Dermis microvascular lymphatic vessel endothelial cell (primary cell): Measurements from ENCODE around the gene PTGES. TPM values are rescaled to one million over a fixed set of nuclear protein-coding genes. Genes with fewer than 3 reads are reported as not detected.
A peak's percentile ranks its signal among the peaks of the same experiment; 100 is the strongest.

Experiments used
- DNase-seq, 2 donors: peaks; one replicate each; pipeline versions ENCODE4 v3.0.0 to v3.0.0-alpha.2; 2010; ENCODE audit warnings: low read depth in 2 of 2
- total RNA-seq: library from RNA; depleted of rRNA; stranded (reverse); fragments of >200 nt; gene quantifications from 2 replicates; pipeline ENCODE4 v1.2.1, GENCODE V29; 2014

PTGES gene
- total RNA-seq, 1 donor from 2014 or later: 0.26 TPM

DNA sequence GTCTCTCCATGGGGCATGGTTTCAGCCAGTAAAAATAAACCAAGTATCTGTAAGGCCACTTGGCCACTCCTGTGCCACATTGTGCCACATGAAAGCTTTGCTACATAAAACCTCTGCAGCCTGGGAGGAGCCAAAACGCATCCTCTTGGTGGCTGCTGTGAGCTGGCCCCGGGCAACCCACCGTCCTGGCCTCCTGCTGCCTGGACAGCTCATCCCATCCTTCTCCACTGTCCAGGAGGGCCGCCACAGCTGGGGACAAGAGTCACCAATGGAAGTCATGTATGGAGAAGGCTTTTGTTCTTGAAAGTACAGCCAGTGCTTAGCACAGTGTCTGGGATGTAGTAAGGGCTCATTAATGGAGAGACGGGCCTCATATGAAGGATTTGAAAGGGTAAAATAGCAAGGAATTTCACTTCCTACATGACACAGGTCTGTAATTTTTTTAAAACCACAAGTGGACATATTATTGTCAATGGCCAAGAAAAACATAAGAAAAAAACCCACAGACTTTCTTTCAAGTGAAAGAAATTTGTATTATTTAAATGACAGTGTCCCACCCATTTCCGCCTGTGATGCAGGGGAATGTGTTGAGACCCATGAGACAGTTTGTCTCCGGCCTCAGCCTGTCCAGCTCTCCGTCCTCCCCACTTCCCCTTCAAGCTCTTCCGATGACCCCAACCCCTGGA is 6.6 kb downstream of the PTGES start:
- DNase-seq: no peak

DNA sequence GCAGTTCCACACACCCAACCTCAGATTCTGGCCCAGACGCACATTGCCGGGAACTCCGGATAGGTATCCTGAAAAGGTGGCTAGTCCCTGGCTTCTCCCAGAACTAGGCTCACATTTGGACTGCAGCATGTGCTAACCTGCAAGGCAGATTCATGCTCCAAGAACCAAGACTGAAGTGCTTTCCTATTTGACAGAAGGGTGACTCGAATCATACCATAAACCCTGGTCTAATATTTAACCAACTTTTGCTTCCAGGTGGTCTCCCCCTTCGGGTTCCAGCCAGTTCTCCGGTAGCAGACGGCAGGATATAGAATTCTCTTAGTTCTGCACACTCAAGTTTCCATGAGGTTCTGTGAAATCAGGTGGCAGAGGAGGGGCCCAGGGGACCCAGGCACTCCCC is 7.6 kb downstream of the PTGES start:
- no peak for DNase-seq

DNA sequence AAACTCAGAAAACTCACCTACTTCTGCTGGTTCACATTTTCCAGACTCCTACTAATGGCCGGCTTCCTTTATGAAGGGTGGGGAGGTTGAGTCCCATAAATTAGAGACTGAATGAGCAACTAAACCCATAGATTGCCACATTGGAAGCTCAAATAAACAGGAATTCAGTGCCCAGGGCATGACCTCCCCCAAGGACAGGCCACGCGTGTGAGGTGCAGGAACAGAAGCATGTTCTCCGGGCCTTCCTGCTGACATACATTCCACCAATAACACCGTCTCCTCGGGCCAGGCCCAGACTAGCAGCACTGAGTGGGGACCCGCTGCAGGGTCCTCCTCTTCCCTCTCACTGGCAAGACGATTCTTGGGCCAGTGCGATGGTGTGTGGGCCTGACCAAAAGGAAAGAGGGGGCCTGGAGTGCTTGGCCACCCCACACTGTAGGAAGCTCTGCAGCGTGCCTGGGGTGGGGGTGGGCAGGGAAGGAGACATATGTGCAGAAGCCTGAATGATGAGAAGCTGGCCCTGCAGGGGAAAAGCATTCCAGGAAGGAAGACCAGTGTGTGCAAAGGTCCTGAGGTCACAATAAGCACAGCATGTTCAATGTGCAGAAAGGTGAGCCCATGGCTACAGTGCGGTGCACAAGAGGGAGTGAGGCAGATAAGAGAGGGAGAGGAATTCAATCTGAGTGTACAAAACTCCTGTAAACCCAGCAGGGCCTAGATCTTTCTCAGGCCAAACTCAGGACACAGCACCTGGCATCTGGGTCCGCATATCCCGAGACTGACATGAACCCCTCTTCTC is 12.0 kb downstream of the PTGES start:
- no peak for DNase-seq

DNA sequence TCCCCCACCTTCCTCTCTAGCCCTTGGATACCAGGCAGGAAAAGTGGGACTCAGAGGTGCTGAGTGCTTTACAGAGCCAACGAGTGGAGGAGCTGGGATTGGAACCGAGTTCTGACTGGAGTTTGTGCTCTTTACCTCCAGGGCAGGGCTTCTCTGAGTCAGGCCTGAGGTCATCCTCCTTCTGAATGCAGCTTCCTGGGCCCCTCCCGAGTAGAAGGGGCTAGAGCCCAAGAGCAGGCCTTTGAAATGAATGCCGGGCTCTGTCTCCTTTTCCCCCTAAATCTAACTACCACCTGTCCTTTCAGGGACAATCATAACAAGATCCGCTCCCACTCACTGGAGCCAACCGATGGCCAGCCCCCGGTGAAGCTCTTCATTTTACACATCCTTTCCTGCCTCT is 12.7 kb downstream of the PTGES start:
- DNase-seq: no peak

DNA sequence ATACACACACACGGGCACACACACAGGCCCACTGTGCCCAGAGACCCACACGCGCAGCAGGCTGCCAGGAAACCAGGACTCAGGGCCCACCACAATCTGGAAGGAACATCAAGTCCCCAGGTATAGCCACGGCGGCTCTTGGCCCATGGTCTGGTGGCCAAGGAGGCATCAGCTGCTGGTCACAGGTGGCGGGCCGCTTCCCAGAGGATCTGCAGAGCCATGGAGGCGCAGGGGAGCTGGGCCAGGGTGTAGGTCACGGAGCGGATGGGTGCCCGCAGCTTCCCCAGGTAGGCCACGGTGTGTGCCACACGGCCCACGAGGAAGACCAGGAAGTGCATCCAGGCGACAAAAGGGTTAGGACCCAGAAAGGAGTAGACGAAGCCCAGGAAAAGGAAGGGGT is 13.4 kb downstream of the PTGES start:
- no peak for DNase-seq

DNA sequence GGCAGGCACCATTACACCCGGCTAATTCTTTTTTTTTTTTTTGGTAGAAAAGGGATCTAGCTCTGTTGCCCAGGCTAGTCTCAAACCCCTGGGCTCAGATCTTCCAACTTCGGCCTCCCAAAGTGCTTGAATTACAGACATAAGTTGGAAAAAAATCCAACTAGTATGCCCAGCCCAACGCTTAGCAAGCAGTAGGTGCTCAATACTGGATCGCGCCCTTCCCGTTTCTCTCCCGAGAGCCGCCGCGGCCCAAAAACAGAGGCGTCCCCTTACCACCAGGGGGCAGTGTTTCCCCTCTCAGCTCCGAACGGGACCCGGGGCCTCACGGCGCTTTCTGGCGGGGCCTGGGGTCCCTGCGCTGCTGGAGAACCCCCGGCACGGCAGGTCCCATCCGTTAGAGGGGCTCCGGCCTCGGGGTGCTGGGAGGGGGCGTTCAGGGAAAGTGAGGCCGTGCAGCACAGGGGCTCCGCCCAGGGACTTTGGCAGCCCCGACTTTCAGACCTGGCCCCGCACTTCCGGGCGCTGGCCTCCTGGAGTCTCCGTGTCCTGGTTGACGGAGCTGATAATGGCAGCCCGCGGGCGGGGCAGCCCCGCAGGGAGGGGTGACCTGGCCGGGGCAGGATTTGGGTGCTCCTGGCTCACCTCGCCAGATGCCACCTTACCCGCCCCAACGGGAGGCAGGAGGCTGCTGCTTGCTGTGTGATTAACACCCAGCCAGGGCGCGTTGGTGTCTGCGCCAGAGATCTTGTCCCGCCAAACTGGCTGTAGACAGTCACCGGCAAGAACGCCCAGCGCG is 15.2 kb downstream of the PTGES start:
- peak; percentile 25 to 57 for DNase-seq

DNA sequence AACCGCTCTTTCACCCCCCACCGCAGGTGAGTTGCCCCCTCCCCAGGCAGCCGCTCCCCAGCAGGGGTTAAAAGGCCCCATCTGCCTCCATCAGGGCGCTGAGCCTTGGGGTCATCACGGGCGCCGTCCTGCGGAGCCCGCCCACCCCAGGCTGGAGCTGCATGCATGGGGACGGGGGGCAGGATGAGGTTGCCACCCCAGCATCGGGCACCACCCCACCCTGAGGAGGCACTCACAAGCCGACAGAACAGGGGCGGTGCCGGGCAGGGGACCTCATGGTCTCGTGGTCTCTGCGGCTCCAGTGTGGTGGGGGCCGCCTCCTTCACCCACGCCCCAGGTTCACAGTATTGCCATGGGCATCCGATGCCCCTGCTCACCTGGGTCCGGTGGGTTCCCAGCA is 16.5 kb downstream of the PTGES start:
- no peak for DNase-seq

DNA sequence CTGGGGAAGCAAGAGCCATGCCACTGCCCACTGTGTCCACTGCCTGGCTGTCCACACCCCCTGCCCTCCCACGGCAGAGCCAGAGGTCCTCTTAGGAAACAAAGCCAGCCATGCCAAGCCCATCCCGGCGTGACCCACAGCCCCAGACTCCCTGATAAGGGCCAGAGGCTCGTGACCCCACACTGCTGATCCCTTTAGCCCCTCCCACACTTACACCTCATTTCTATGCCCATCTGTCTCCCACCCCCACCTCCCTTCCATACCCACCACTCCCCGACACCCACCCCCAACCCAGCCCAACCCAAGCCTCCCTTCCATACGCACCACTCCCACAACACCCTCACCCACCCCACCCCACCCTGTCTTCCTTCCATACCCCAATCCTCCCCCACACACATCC is 17.3 kb downstream of the PTGES start:
- DNase-seq: no peak

DNA sequence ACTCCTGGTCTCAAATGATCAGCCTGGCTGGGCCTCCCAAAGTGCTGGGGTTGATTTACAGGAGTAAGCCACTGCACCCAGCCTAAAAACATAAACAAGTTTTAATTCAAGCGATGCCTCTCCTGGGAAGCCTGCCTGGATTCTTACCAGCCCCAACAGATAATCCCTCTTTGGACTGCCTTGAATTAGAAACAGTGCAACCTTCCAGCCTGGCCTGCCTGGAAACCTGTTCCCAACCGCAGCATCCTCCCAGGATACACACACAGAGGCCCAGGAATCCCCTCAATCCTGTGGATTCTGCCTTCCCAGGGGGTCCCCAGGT is 19.2 kb downstream of the PTGES start:
- DNase-seq: no peak

DNA sequence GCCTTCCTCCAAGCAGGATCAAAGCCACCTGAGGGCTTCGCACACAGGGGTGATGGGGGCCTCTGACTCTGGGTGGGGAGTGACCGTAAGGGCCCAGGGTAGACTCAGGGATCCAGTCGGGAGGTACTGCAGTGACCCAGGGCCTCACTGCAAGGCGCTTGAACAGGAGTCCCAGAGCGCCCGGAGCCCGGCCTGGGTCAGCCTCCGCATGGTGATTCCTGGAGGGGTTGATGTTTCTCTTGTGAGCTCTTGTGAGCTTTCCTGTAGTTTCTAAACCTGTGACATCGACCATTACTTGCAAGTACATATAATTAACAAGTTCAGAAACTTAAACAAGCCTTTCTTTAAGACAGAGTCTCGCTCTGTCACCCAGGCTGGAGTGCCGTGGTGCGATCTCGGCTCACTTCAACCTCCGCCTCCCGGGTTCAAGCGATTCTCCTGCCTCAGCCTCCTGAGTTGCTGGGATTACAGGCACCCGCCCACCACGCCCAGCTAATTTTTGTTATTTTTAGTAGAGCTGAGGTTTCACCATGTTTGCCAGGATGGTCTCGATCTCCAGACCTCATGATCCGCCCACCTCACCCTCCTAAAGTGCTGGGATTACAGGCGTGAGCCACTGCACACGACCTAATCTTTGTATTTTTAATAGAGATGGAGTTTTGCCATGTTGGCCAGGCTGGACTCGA is 19.8 kb downstream of the PTGES start:
- DNase-seq: no peak

DNA sequence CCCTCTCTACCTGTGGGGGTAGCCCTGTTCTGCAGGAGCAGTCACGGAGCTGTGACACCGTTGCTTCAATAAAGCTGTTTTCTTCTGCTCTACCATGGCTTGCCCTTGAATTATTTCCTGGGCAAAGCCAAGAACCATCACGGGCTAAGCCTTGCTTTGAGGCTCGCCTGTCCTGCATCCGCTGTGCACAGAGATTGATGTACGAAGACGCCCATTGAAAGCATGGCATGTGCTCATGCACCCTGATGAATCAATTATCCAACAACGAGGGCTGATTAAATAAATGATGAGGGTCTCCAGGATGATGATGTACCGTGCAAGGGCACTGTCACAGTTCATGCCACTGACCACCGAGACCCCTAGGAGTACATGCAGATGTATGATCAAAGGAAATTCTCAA is 20.7 kb downstream of the PTGES start:
- no peak for DNase-seq

DNA sequence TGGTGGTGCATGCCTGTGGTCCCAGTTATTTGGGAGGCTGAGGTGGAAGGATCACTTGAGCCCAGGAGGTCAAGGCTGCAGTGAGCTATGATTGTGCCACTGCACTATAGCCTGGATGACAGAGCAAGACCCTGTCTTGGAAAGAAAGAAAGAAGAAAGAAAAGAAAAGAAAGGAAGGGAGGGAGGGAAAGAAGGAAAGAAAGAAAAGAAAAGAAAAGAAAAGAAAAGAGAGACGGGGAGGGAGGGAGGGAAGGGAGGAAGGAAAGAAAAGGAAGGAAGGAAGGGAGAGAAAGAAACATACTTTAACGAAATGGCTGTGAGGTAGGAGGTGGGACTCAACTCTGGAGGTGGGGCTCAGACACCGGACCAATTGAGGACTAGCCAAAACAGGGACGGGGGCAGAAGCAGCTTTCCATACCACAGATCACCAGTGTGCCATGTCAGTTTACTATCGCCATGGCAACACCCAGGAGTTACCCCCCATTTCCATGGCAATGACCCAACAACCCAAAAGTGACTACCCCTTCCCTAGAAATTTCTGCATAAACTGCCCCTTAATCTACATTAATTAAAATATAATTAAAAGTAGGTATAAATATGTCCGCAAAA is 21.3 kb downstream of the PTGES start:
- no peak for DNase-seq

DNA sequence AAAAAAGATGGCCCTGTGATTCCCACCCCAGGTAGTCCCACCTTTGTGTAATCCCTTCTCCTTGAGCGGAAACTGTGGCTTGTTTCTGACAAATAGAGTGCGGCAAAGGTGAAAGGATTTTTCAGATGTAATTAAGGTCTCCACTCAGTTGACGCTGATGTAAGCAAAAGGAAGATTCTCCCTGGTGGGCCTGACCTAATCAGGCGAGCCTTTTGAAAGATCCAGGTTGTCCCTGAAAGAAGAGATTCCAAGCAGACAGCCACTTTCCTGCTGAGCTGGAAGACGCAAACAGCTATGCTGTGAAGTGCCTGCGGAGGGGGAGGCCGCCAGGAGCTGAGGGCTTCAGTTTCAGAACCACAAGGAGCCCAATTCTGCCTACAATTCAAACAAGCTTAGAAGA is 24.1 kb downstream of the PTGES start:
- no peak for DNase-seq

DNA sequence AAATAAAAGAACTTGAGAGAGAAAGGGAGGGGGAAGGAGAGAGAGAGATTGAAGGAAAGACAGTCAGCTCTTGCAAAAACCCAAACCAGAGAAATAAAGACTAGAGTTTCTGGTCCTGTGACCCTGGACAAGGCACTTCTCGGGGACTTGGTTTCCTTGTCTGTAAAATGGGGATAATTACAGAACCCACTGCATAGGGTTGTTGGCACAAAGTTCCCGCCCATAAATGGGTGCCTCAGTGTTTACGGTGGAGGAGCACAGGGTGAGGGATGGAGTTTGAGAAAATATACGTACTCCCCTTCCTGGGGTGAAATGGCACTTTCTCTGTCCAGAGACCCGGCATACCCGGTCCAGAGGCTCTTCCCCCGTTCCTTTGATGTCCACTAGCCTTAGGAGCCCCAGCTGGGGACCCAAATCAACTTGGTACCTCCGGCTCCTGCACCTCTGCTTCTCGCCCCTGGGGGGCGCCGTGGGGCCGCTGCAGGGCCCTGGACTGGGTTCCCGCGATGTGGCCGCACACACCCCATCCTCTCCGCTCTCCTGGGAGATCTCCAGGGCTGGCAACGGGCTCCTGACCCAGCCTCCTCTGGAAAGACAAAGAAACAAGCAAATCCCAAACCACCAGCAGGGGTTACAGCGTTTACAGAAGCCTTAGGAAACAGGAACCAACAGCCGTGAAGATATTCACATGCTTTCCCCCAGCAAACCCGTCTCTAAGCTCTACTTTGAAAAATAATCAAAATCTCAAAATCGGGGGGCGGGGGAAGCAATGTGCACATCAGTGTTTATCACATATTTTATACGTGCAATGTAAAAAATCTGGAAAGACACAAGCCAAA is 26.3 kb downstream of the PTGES start:
- peak; percentile 11 to 50 for DNase-seq

DNA sequence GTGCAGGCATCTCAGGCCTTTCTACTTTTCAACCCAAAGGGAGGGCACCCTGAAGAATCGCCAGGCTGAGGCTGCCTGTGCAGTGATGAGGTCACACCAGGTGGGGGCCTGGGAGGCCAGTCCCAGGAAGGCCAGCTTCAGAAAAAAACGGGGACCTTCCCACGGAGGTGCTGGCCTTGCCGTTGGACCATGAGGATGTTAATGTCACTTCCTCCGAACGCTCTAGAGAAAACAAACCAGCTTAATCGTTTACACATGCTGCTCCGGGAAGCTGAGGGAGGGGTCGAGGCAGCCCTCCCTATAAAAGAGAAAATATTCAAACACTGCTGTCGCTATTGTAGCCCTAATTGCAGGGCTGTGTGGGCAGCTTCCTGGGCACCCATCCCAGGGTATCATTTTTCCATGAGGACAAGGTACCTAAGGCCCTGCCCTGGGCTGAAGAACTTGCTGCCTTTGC is 27.0 kb downstream of the PTGES start:
- DNase-seq: no peak

DNA sequence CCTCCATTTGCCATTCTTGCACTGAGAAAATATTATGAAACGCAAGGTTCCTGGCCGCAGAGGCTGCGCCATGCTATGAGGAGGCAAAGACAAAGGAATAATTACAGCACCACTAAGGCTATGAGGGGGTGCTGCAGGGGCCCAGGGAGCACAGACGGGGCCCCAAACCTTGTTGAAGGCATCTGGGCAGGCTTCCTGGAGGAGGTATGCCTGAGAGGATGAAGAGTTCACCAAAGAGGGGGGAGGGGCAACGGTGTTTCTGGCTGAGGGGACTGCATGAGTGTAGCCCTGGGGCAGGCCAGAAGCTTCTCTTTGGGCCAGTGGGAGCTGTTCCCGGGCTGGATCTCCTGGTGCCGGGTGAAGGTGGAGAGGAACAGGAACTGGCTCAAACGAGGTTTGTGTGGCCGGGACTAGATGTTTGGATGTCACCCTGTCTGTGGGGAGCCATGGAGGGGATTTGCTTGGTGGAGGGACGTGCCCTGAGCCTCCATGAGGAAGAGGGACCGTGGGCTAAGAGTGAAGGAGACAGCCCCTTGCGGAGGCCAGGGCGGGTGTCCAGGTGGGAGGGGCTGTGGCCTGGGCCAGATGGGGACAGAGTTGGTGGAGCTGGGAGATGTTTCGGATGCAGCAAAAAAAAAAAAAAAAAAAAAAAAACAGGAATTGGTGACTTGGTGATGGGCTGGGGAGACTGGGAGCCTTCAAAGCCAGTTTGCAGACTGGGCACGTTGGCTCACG is 28.2 kb downstream of the PTGES start:
- no peak for DNase-seq

DNA sequence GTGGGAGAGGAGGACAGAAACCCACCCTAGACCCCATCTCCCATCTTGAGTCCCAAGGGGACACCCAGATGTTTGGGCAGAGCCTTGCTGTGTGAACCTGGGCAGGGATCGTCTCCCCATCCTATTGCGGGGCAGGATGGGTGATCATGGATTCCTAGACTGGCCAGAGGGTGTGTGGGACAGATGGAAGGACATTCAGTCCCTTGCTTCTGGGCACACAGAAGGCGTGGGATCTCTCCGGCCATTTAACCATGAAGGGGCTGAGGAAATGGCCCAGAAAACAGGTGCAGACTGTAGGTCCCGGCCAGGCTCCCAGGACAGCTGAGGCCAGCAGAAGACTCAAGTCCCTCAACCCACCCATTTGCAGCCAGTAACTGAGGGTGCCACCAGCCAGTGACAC is 29.9 kb downstream of the PTGES start:
- no peak for DNase-seq

DNA sequence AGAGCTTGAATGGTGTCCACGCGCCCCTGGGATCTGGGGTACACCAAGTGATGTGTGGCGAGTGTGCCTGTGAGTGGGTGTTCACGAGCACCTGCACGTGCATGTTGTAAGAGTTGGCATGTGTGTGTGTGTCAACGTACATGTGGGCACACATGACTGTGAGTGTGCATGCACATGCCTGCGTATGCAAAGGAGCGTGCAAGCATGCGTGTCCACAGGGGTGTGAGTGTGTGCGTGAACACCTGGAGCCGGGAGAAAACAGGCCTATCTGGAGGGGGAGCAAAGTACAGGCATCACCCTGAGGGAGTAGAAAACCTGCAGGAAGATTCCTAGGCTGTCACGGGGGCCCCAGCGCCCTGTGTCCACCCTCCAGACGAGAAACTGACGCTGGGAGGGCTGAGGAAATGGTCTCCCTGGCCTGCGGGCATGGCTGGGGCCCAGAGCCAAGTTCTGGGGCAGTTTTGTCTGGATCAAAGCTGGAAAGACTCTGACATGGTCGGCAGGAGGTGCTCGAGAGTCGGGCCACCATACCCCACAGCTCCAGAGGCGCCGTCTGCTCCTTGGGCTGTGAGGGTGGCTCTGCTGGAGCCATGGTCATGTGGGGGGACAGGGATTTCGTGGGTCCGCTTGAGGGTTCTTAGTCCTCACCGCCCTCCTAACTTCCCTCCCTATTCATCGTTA is 31.8 kb downstream of the PTGES start:
- no peak for DNase-seq

DNA sequence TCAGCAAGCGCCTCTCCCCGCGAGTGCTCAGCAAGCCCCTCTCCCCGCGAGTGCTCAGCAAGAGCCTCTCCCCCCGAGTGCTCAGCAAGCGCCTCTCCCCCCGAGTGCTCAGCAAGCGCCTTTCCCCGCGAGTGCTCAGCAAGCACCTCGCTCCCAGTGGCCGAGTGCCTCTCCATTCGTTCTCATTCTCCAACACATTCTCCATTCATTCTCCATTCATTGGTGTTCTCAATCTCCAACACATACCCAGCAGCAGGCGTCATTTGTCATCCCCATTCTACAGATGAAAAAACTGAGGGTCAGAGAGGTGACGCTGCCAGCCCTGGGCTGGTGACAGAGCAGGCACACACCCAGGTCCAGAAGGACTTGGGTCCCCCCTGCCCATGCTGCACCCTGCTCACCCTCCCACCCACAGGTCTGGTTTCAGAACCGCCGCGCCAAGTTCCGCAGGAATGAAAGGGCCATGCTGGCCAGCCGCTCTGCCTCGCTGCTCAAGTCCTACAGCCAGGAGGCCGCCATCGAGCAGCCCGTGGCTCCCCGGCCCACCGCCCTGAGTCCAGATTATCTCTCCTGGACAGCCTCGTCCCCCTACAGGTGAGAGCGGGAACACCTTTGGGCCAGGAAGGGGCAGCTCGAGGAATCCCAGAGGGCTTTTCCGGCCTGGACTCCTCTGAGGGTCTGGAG is 32.5 kb downstream of the PTGES start:
- DNase-seq: no peak
